ENCODE measurements around the gene BSX.

The BSX gene

GRCh38 chr11:122954455-122954854 is 27.2 kb downstream of the BSX start:
- H3K9ac ChIP-seq (ENCODE audit: low read depth, low read length, poor library complexity, severe bottlenecking): no peak overlapping the region
- H3K27me3 ChIP-seq (ENCODE audit: insufficient read depth, low read length, poor library complexity, severe bottlenecking): no peaks in the 10 kb centered on the region
- no peaks in the 10 kb centered on the region for H3K9me3 ChIP-seq (ENCODE audit: insufficient read depth, low read depth, low read length)
- no peak overlapping the region for H3K4me2 ChIP-seq (ENCODE audit: low read depth, low read length, poor library complexity, severe bottlenecking)
- no peaks in the 10 kb centered on the region for H3F3A ChIP-seq (ENCODE audit: low read depth)
- no peaks in the 10 kb centered on the region for H3K36me3 ChIP-seq (ENCODE audit: insufficient read depth, low read length)
- H3K79me2 ChIP-seq (ENCODE audit: insufficient read depth, low read length): no peaks in the 10 kb centered on the region
- H4K20me1 ChIP-seq (ENCODE audit: insufficient read depth, low read length, poor library complexity, severe bottlenecking): no peaks in the 10 kb centered on the region
- TF ChIP-seq CTCF (conservative IDR thresholded peaks at IDR 0.05; ENCODE audit: low read length) (no peak), EZH2phosphoT487 (IDR thresholded peaks at IDR 0.05; ENCODE audit: borderline replicate concordance) (no peak)
- no peak overlapping the region for H3K4me3 ChIP-seq (ENCODE audit: low read length, poor library complexity, severe bottlenecking)
- no peaks in the 10 kb centered on the region for H3K9me2 ChIP-seq (replicated peaks; ENCODE audit: low read depth, low read length)
- H2AFZ ChIP-seq (ENCODE audit: low read length): no peak overlapping the region
- H3K4me1 ChIP-seq (ENCODE audit: insufficient read depth, low read length, poor library complexity, severe bottlenecking): no peaks in the 10 kb centered on the region

GRCh38 chr11:122951211-122951610 is 30.4 kb downstream of the BSX start:
- H3K9me2 ChIP-seq (replicated peaks; ENCODE audit: low read depth, low read length): no peaks in the 10 kb centered on the region
- H3K9ac ChIP-seq (ENCODE audit: low read depth, low read length, poor library complexity, severe bottlenecking): no peak overlapping the region
- no peak overlapping the region for H3K4me2 ChIP-seq (ENCODE audit: low read depth, low read length, poor library complexity, severe bottlenecking)
- no peaks in the 10 kb centered on the region for H3K36me3 ChIP-seq (ENCODE audit: insufficient read depth, low read length)
- H3K79me2 ChIP-seq (ENCODE audit: insufficient read depth, low read length): no peaks in the 10 kb centered on the region
- H2AFZ ChIP-seq (ENCODE audit: low read length): no peak overlapping the region
- H3K4me1 ChIP-seq (ENCODE audit: insufficient read depth, low read length, poor library complexity, severe bottlenecking): no peaks in the 10 kb centered on the region
- no peaks in the 10 kb centered on the region for H3K9me3 ChIP-seq (ENCODE audit: insufficient read depth, low read depth, low read length)
- H3F3A ChIP-seq (ENCODE audit: low read depth): no peaks in the 10 kb centered on the region
- no peaks in the 10 kb centered on the region for H4K20me1 ChIP-seq (ENCODE audit: insufficient read depth, low read length, poor library complexity, severe bottlenecking)
- no peak overlapping the region for H3K4me3 ChIP-seq (ENCODE audit: low read length, poor library complexity, severe bottlenecking)
- no peak for TF ChIP-seq CTCF (conservative IDR thresholded peaks at IDR 0.05; ENCODE audit: low read length)
- no peak for TF ChIP-seq EZH2phosphoT487 (IDR thresholded peaks at IDR 0.05; ENCODE audit: borderline replicate concordance)
- no peaks in the 10 kb centered on the region for H3K27me3 ChIP-seq (ENCODE audit: insufficient read depth, low read length, poor library complexity, severe bottlenecking)

GRCh38 chr11:122938557-122938956 is 43.1 kb downstream of the BSX start:
- Histone ChIP-seq H3K4me2 (ENCODE audit: low read depth, low read length, poor library complexity, severe bottlenecking) (no peak overlapping the region), H3K4me3 (ENCODE audit: low read length, poor library complexity, severe bottlenecking) (no peak overlapping the region), H2AFZ (ENCODE audit: low read length) (no peak overlapping the region), H3K9me3 (ENCODE audit: insufficient read depth, low read depth, low read length) (no peaks in the 10 kb centered on the region), H3K79me2 (ENCODE audit: insufficient read depth, low read length) (no peaks in the 10 kb centered on the region), H3K9me2 (replicated peaks; ENCODE audit: low read depth, low read length) (no peaks in the 10 kb centered on the region), H3F3A (ENCODE audit: low read depth) (no peaks in the 10 kb centered on the region), H3K36me3 (ENCODE audit: insufficient read depth, low read length) (no peaks in the 10 kb centered on the region), H3K27me3 (ENCODE audit: insufficient read depth, low read length, poor library complexity, severe bottlenecking) (no peaks in the 10 kb centered on the region), H3K4me1 (ENCODE audit: insufficient read depth, low read length, poor library complexity, severe bottlenecking) (no peaks in the 10 kb centered on the region), H3K9ac (ENCODE audit: low read depth, low read length, poor library complexity, severe bottlenecking) (no peak overlapping the region), H4K20me1 (ENCODE audit: insufficient read depth, low read length, poor library complexity, severe bottlenecking) (no peaks in the 10 kb centered on the region)
- TF ChIP-seq EZH2phosphoT487 (IDR thresholded peaks at IDR 0.05; ENCODE audit: borderline replicate concordance) (no peak), CTCF (conservative IDR thresholded peaks at IDR 0.05; ENCODE audit: low read length) (no peak)

All from Loucy (cell line).